ENCODE results near the gene PXN. TPM values are rescaled to one million over a fixed set of nuclear protein-coding genes. Genes with fewer than 3 reads are reported as not detected.

Gene PXN
- total and polyA plus RNA-seq, 10 of the 15 experiments (the other 5 are each of a cell fraction or from before 2014, with no cell fraction given): 1.0 to 32.0 (median 11.5) TPM

DNA sequence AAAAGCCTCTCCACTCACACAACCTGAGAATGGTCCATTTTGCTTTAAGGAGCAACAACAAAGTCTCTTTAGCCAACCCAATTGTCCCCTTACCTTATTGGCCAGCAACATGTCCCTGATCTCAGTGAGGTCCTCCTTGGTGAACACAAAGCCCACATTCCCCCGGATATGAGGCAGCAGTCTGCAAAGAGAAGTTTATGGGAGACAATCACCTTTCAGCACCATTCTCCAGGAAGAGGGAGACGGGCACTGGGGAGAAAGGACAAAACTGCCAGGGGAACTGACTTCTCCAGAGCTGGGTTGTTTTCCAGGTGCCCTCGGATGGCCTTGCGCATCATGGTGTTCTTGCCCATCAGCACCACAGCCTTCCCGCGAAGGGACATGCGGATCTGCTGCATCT lies 66.5 kb downstream of the PXN start (continued):
- TF ChIP-seq, protein P1, sequence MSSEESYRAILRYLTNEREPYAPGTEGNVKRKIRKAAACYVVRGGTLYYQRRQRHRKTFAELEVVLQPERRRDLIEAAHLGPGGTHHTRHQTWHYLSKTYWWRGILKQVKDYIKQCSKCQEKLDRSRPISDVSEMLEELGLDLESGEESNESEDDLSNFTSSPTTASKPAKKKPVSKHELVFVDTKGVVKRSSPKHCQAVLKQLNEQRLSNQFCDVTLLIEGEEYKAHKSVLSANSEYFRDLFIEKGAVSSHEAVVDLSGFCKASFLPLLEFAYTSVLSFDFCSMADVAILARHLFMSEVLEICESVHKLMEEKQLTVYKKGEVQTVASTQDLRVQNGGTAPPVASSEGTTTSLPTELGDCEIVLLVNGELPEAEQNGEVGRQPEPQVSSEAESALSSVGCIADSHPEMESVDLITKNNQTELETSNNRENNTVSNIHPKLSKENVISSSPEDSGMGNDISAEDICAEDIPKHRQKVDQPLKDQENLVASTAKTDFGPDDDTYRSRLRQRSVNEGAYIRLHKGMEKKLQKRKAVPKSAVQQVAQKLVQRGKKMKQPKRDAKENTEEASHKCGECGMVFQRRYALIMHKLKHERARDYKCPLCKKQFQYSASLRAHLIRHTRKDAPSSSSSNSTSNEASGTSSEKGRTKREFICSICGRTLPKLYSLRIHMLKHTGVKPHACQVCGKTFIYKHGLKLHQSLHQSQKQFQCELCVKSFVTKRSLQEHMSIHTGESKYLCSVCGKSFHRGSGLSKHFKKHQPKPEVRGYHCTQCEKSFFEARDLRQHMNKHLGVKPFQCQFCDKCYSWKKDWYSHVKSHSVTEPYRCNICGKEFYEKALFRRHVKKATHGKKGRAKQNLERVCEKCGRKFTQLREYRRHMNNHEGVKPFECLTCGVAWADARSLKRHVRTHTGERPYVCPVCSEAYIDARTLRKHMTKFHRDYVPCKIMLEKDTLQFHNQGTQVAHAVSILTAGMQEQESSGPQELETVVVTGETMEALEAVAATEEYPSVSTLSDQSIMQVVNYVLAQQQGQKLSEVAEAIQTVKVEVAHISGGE (CRISPR knock-in tag; IDR thresholded peaks at IDR 0.05): no peak
- TF ChIP-seq ZNF217 (IDR thresholded peaks at IDR 0.05): no peak
- peak; percentile 50; the same call in 1 of the 2 replicates for TF ChIP-seq POLR2AphosphoS5 (IDR thresholded peaks at IDR 0.05; ENCODE audit: low read length)
- TF ChIP-seq, protein P2, sequence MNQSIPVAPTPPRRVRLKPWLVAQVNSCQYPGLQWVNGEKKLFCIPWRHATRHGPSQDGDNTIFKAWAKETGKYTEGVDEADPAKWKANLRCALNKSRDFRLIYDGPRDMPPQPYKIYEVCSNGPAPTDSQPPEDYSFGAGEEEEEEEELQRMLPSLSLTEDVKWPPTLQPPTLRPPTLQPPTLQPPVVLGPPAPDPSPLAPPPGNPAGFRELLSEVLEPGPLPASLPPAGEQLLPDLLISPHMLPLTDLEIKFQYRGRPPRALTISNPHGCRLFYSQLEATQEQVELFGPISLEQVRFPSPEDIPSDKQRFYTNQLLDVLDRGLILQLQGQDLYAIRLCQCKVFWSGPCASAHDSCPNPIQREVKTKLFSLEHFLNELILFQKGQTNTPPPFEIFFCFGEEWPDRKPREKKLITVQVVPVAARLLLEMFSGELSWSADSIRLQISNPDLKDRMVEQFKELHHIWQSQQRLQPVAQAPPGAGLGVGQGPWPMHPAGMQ (IDR thresholded peaks at IDR 0.05; ENCODE audit: borderline replicate concordance): no peak

DNA sequence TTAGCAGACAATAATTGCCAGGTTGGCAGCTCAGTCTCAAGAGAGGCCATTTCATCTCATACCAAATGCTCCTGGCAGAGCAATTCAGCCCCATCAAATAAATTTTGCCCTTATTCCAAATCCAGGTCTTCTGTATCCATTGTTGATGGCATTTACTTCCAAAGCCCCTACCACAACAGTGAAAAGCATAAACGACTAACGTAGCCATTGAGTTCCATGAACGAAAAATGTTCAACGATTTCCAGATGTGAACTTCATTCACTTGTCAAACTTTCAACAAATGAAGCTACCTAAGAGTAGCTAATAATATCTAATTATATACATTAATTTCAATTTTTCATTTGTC lies 68.0 kb downstream of the PXN start:
- 83% methylated on average over 4 of the region's 4 CpGs for WGBS (ENCODE audit: insufficient coverage, insufficient replicate concordance, low lambda C conversion rate, missing lambda C conversion rate)
- no peak for ATAC-seq
- H3K9me3 ChIP-seq (replicated peaks; ENCODE audit: control insufficient read depth, insufficient read depth, low read length): no peaks in the 10 kb centered on the region
- peak overlapping the region; percentile 24; the same call in 1 of the 2 replicates for H3K4me2 ChIP-seq (ENCODE audit: control insufficient read depth, insufficient read depth)
- TF ChIP-seq, protein P3, sequence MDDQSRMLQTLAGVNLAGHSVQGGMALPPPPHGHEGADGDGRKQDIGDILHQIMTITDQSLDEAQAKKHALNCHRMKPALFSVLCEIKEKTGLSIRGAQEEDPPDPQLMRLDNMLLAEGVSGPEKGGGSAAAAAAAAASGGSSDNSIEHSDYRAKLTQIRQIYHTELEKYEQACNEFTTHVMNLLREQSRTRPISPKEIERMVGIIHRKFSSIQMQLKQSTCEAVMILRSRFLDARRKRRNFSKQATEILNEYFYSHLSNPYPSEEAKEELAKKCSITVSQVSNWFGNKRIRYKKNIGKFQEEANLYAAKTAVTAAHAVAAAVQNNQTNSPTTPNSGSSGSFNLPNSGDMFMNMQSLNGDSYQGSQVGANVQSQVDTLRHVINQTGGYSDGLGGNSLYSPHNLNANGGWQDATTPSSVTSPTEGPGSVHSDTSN (IDR thresholded peaks at IDR 0.05; ENCODE audit: insufficient replicate concordance, low read depth, low read length): no peak
- peak; percentile 22 for TF ChIP-seq POLR2AphosphoS5 (IDR thresholded peaks at IDR 0.05; ENCODE audit: low read length)
- no peaks in the 10 kb centered on the region for H3K27me3 ChIP-seq (replicated peaks in 1 of 2; ENCODE audit: control insufficient read depth in 2 of 2, insufficient read depth in 2 of 2, low read length in 1 of 2)
- H3K36me3 ChIP-seq (ENCODE audit: control insufficient read depth in 2 of 2, insufficient read depth in 2 of 2, low read length in 1 of 2): peaks cover 10 to 24% of the 10 kb centered on the region in 2 experiments
- DNase-seq (ENCODE audit: low read depth, low spot score): no peak
- H4K20me1 ChIP-seq (ENCODE audit: control insufficient read depth, insufficient read depth): peaks cover 9% of the 10 kb centered on the region; the same call in 1 of the 2 replicates
- ChIA-PET CTCF (interaction anchor here (0.6 to 5.6 kb wide), 5 partner anchors 31 to 690 kb away, joined by 3 to 61 read pairs (median 3); partner anchors contain the start of genes PXN and RAB35), SMC1A (ENCODE audit: uncharacterized antibody, unreplicated experiment) (interaction anchor here (0.6 to 1.6 kb wide), 6 partner anchors 43 to 259 kb away, joined by 3 to 5 read pairs (median 3); no protein-coding TSS in a partner anchor), POLR2A (interaction anchor here (0.6 to 3.1 kb wide), 8 partner anchors 30 to 486 kb away, joined by 3 to 9 read pairs (median 4); no protein-coding TSS in a partner anchor), RAD21 (ENCODE audit: unreplicated experiment) (interaction anchor here (0.6 to 1.8 kb wide), 2 partner anchors 31 to 1343 kb away, joined by 3 to 4 read pairs; no protein-coding TSS in a partner anchor)
- H3K27ac ChIP-seq (ENCODE audit: control insufficient read depth, insufficient read depth): no peak overlapping the region
- peaks cover 80% of the 10 kb centered on the region for H3K79me2 ChIP-seq (ENCODE audit: control insufficient read depth, insufficient read depth, low read length)
- H3K4me1 ChIP-seq (ENCODE audit: control insufficient read depth, insufficient read depth, low read length): peaks cover 22% of the 10 kb centered on the region
- intact Hi-C loops (cut with micrococcal nuclease; ENCODE audit: unreplicated experiment): loop anchor here (10.0 kb wide), 1 partner anchor 213 kb away; the partner anchor contains the start of gene BICDL1
- BruUV-seq (replicated peaks): no TSS peak
- no peak overlapping the region for H2AFZ ChIP-seq (ENCODE audit: control insufficient read depth, low read depth, low read length)
- in situ Hi-C loops (cut with MboI): no loop called here
- no peak for FAIRE-seq
- H3K4me3 ChIP-seq: peak overlapping the region; percentile 40; the same call in 1 of the 2 replicates
- peak overlapping the region; percentile 37 for H3K9ac ChIP-seq (ENCODE audit: control insufficient read depth, insufficient read depth, low read length)
